ENCODE measurements around the gene C3orf52. TPM values are rescaled to one million over a fixed set of nuclear protein-coding genes. Genes with fewer than 3 reads are reported as not detected.

The C3orf52 gene
- total and polyA plus RNA-seq, 2 experiments from 2014 or later, result 10.4 to 18.8 TPM

DNA sequence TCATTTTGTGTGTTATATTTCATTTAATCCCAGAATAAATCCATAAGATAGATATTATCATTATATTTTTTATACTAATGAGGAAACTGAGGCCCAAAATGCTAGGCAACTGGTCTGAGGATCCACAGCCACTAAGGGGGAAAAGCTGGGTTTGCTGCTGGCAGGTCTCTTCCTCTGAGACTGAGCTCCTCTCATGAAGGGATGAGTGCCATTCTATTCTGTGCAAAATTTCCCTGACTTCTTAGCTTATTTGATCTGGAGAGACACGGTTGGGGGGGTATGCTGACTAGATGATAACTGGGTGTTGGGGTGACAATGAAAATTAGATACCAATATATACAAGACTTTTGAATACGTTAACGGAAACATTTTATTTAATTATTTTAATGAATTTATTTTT lies 44.9 kb downstream of the C3orf52 start:
- no peak overlapping the region for H3K4me3 ChIP-seq
- TF ChIP-seq, protein P1, sequence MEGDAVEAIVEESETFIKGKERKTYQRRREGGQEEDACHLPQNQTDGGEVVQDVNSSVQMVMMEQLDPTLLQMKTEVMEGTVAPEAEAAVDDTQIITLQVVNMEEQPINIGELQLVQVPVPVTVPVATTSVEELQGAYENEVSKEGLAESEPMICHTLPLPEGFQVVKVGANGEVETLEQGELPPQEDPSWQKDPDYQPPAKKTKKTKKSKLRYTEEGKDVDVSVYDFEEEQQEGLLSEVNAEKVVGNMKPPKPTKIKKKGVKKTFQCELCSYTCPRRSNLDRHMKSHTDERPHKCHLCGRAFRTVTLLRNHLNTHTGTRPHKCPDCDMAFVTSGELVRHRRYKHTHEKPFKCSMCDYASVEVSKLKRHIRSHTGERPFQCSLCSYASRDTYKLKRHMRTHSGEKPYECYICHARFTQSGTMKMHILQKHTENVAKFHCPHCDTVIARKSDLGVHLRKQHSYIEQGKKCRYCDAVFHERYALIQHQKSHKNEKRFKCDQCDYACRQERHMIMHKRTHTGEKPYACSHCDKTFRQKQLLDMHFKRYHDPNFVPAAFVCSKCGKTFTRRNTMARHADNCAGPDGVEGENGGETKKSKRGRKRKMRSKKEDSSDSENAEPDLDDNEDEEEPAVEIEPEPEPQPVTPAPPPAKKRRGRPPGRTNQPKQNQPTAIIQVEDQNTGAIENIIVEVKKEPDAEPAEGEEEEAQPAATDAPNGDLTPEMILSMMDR (IDR thresholded peaks at IDR 0.05; ENCODE audit: low read depth, low read length), result no peak
- H3K27me3 ChIP-seq, result no peaks in the 10 kb centered on the region
- H3K27ac ChIP-seq, result no peak overlapping the region
- no peak for DNase-seq (ENCODE audit: low read depth in 1 of 2, low spot score in 1 of 2)
- H3K9me3 ChIP-seq (ENCODE audit: low read depth), result no peaks in the 10 kb centered on the region
- H3K4me1 ChIP-seq (ENCODE audit: low read depth), result peaks cover 46% of the 10 kb centered on the region
- H3K36me3 ChIP-seq, result no peaks in the 10 kb centered on the region

DNA sequence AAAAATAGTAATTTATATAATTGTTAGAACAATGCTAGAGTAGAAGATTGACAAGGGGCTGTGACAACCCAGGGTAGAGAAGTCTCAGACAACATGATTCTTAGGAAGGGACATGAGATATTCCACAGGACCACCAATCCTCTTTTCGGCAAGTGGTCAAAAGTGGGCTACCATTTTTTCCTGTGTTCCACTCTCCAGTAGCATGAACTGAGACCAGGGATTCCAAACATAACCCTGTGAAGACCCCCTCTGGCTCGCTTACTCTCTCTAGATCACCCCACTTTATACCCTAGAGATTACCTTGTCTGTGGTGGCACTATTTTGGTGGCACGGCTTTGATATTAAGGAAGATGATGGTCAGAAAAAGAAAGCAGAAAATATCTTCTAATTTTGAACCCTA lies 45.9 kb downstream of the C3orf52 start:
- TF ChIP-seq, protein P1 (IDR thresholded peaks at IDR 0.05; ENCODE audit: low read depth, low read length), result no peak
- H3K27ac ChIP-seq, result no peak overlapping the region
- no peaks in the 10 kb centered on the region for H3K9me3 ChIP-seq (ENCODE audit: low read depth)
- H3K36me3 ChIP-seq, result no peaks in the 10 kb centered on the region
- no peak overlapping the region for H3K4me3 ChIP-seq
- H3K4me1 ChIP-seq (ENCODE audit: low read depth), result peaks cover 36% of the 10 kb centered on the region
- DNase-seq (ENCODE audit: low read depth in 1 of 2, low spot score in 1 of 2), result no peak
- H3K27me3 ChIP-seq, result no peaks in the 10 kb centered on the region

DNA sequence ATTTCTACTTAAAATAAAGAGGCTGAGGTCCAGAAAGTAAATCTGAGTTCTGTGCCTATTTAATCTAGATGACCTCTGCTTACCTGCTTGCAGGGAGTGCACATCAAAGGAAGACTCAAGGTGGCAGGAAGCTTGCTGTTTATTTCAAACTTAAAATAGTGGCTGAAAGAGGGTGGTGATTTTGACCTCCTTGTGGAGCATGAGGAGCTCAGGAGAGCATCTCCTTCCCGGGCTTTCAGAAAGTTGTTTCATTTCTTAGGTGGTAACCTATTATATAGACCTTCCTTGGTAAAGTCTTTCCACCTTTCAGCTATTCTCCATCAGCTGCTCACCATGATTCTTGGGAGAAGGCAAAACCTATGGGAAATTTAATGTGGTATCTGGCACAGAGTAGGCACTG lies 46.4 kb downstream of the C3orf52 start:
- Histone ChIP-seq H3K27ac (no peak overlapping the region), H3K36me3 (no peaks in the 10 kb centered on the region), H3K4me3 (no peak overlapping the region), H3K4me1 (ENCODE audit: low read depth) (peaks cover 36% of the 10 kb centered on the region), H3K27me3 (no peaks in the 10 kb centered on the region), H3K9me3 (ENCODE audit: low read depth) (no peaks in the 10 kb centered on the region)
- no peak for DNase-seq (ENCODE audit: low read depth in 1 of 2, low spot score in 1 of 2)
- TF ChIP-seq, protein P1 (IDR thresholded peaks at IDR 0.05; ENCODE audit: low read depth, low read length), result no peak

DNA sequence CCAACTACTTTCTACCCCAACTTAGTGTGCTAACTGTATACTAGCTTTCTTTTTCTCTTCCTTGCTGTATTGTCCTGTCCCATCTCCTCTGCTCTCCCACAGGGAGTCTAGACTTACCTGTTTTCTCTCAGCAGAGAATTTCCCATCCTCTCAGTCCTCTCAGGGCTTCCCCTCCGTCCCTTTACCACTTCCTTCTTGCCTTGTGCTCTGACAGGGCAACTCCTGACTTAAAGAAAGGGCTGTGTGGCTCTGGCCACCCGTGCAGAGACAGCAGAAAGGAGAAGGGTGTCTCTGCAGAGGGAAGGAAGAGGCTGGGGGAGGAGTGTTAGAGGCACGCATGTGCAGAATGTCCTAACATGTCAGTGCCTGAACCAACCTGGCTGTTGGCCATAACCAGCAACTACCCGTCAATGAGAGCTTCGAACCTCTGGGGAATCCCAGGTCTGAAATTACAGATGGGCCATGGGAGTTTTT lies 46.8 kb downstream of the C3orf52 start, which contains the start of gene GCSAM:
Gene GCSAM (minus strand): TSS at position 274 of the 474 bp plus-strand sequence. CDS start 128 bp downstream, at position 146.
- H3K9me3 ChIP-seq (ENCODE audit: low read depth), result no peaks in the 10 kb centered on the region

DNA sequence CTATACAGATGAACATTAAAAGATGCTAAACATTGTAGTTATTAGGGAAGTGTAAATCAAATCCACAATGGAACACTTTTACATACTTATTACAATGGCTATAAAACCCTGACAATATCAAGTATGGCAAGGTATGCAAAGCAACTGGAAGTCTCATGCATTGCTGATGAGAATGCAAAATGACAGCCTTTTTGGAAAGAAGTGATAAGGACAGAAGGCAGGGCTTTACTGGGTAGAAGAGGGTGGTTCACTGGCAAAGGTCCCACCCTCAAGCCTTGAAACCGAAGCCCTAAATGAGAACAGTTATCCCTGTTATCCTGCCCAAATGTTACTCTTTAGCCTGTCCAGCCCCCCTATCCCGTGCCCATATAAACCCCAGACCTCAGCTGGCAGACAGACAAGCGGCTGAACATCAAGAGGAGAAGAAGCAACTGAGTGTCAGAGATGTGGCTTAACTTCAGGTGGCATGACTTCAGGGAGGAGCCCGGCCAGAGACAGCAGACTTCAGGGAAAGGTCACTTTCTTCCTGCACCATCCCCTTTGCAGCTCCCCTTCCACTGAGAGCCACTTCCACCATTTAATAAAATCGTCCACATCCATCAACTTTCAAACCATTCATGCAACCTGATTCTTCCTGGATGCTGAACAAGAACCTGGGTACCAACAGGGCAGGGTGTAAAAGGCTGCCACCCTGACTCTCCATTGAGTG lies 47.6 kb downstream of the C3orf52 start:
- Histone ChIP-seq H3K27ac (no peak overlapping the region), H3K4me3 (no peak overlapping the region), H3K9me3 (ENCODE audit: low read depth) (no peaks in the 10 kb centered on the region), H3K27me3 (no peaks in the 10 kb centered on the region), H3K4me1 (ENCODE audit: low read depth) (peaks cover 32% of the 10 kb centered on the region), H3K36me3 (no peaks in the 10 kb centered on the region)
- TF ChIP-seq, protein P1 (IDR thresholded peaks at IDR 0.05; ENCODE audit: low read depth, low read length), result no peak
- DNase-seq (ENCODE audit: low read depth in 1 of 2, low spot score in 1 of 2), result no peak

More for the DNA sequence above, 46.8 kb downstream of the C3orf52 start, which contains the start of gene GCSAM:
- H3K36me3 ChIP-seq, result no peaks in the 10 kb centered on the region
- DNase-seq (ENCODE audit: low read depth in 1 of 2, low spot score in 1 of 2), result no peak
- no peaks in the 10 kb centered on the region for H3K27me3 ChIP-seq
- H3K4me1 ChIP-seq (ENCODE audit: low read depth), result peaks cover 34% of the 10 kb centered on the region
- no peak within 1 kb of the TSS for H3K27ac ChIP-seq
- no peak within 1 kb of the TSS for H3K4me3 ChIP-seq
- TF ChIP-seq, protein P1 (IDR thresholded peaks at IDR 0.05; ENCODE audit: low read depth, low read length), result no peak
